Measurements from ENCODE around the gene THAP2.

THAP2 gene

GRCh38 chr12:71726548-71726947 is 62.4 kb downstream of the THAP2 start:
- DNase-seq (ENCODE audit: low read depth, low spot score), result no peak
- no peak for TF ChIP-seq CTCF (IDR thresholded peaks at IDR 0.05; ENCODE audit: insufficient read depth, low read length, missing control alignments)
- ChIA-PET CTCF (interaction anchor here (0.9 kb wide), 1 partner anchor 20 kb away, joined by 5 read pairs; no protein-coding TSS in a partner anchor), POLR2A (no interaction called here)
- H3K4me3 ChIP-seq (ENCODE audit: low read depth, low read length), result no peak overlapping the region

GRCh38 chr12:71727958-71728357 is 63.9 kb downstream of the THAP2 start:
- ChIA-PET CTCF (no interaction called here), POLR2A (no interaction called here)
- TF ChIP-seq CTCF (IDR thresholded peaks at IDR 0.05; ENCODE audit: insufficient read depth, low read length, missing control alignments), result no peak
- no peak for DNase-seq (ENCODE audit: low read depth, low spot score)
- no peak overlapping the region for H3K4me3 ChIP-seq (ENCODE audit: low read depth, low read length)
